ENCODE data around the gene LRRC37B.
"Not testable (repeated sequence)": the region's sequence is repeated elsewhere in the genome, so short reads cannot be mapped to it uniquely, and the experiment has no call there.

LRRC37B gene

GRCh38 chr17:32100323-32100722, 93.1 kb downstream of the LRRC37B start:
- not testable (repeated sequence) for DNase-seq

GRCh38 chr17:32100971-32101631, 93.9 kb downstream of the LRRC37B start:
- no peak for DNase-seq

GRCh38 chr17:32102172-32102571, 95.0 kb downstream of the LRRC37B start:
- DNase-seq = no peak

- no peak for DNase-seq
Observed at GRCh38 chr17:32102646-32103186, 95.5 kb downstream of the LRRC37B start.

Data from CD4-positive, alpha-beta T cell treated with Interleukin-21 for 1 hour (primary cell).